CD4-positive, alpha-beta T cell treated with Interferon gamma for 1 hour (primary cell): ENCODE measurements around the gene DYNLT2.

ENCODE experiments used
- DNase-seq: peaks from one replicate; pipeline ENCODE4 v3.0.0-alpha.2; 2020

Gene DYNLT2

GRCh38 chr6:169692516-169692915 is 58.9 kb downstream of the DYNLT2 start:
- no peak for DNase-seq

- no peak for DNase-seq
Observed at GRCh38 chr6:169691260-169691659, 60.1 kb downstream of the DYNLT2 start.
